22Rv1 (cell line): ENCODE measurements around the gene COX20.

ENCODE experiments used
- CTCF ChIP-seq: fragments of 450-650 bp; IDR thresholded peaks from 2 replicates; pipeline ENCODE4 v1.5.1; 2017; ENCODE audit warnings: mild to moderate bottlenecking
- ZFX ChIP-seq: fragments of 450-650 bp; IDR thresholded peaks from 2 replicates; pipeline ENCODE4 v1.6.1; 2017; ENCODE audit warnings: antibody characterized with exemption, borderline replicate concordance

GRCh38 chr1:244868484-244869363 is 33.3 kb downstream of the COX20 start:
- TF ChIP-seq CTCF (no peak), ZFX (no peak)
